OCI-LY7 (cell line): ENCODE data around the gene GIPC3.

Source experiments
- CTCF ChIP-seq: fragments of 200-600 bp; sonication (generic); conservative IDR thresholded peaks from 2 replicates; pipeline ENCODE4 v1.5.1; 2014; ENCODE audit warnings: mild to moderate bottlenecking, antibody characterized with exemption, low read length, moderate library complexity, mixed read lengths
- EZH2phosphoT487 ChIP-seq: fragments of 200-600 bp; sonication (generic); IDR thresholded peaks from 2 replicates; pipeline ENCODE4 v1.6.1; 2018; ENCODE audit warnings: low read depth, borderline replicate concordance, mild to moderate bottlenecking, mixed run types, antibody characterized with exemption, low read length, moderate library complexity, mixed read lengths

DNA sequence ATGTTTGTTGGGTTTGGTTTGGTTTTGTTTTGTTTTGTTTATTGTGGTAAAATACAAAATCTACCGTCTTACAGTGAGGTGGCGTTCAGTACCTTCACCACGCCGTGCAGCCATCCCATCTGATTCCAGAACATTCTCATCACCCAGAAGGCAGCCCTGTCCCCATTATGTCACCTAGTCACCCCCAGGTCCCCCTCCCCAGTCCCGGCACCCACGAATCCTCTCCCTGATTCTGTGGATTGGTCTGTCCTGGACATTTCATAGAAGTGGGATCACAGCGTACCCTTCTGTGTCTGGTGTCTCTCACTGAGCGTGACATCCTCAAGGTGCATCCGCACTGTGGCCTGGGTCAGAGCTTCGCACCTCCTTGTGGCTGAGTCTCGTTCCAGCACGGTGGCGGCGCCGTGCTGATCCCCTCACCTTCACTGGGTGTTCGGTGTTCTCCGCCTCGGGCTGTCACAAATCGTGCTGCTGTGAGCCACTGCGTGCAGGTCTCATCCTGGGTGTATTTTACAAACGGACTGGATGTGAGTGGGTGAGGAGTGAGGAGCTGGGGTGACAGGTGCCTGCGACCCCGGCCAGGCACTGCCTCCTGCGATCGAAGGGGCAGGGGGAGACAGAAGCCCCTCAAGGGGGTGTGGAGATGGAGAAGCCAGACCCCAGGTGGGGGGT lies 46.9 kb upstream of the GIPC3 start:
- TF ChIP-seq CTCF: no peak
- TF ChIP-seq EZH2phosphoT487: no peak
